SK-N-SH treated with all-trans-retinoic acid at 6 μM for 48 hours (cell line): Measurements from ENCODE around the gene SGO1.

Source experiments
- ATAC-seq: fragments of 200-7000 bp; cut with Tn5 transposase; 3 replicates; pipeline ENCODE4 v1.9.1; 2020; ENCODE audit warnings: mild to moderate bottlenecking, moderate library complexity
- ARNTL ChIP-seq: fragments of 450-650 bp; formaldehyde crosslinking; IDR thresholded peaks from 2 replicates; pipeline ENCODE4 v1.5.0; 2020; ENCODE audit warnings: low read depth, mild to moderate bottlenecking, moderate library complexity, borderline replicate concordance
- CREB5 ChIP-seq: fragments of 250-450 bp; sonication (Bioruptor Pico); IDR thresholded peaks from 2 replicates; pipeline ENCODE4 v1.5.1; 2020; ENCODE audit warnings: low read depth, mild to moderate bottlenecking, moderate library complexity
- CSRNP3 ChIP-seq: fragments of 250-450 bp; sonication (Bioruptor Pico); IDR thresholded peaks from 2 replicates; pipeline ENCODE4 v1.5.1; 2021; ENCODE audit warnings: mild to moderate bottlenecking, moderate library complexity
- ESRRG ChIP-seq: fragments of 250-450 bp; sonication (Bioruptor Pico); IDR thresholded peaks from 2 replicates; pipeline ENCODE4 v1.6.1; 2021; ENCODE audit warnings: mild to moderate bottlenecking
- GLIS3 ChIP-seq: fragments of 250-450 bp; sonication (Bioruptor Pico); IDR thresholded peaks from 2 replicates; pipeline ENCODE4 v1.5.0; 2020; ENCODE audit warnings: mild to moderate bottlenecking, moderate library complexity
- ISL1 ChIP-seq: fragments of 250-450 bp; sonication (Bioruptor Pico); IDR thresholded peaks from 2 replicates; pipeline ENCODE4 v2.1.2; 2022; ENCODE audit warnings: mild to moderate bottlenecking, moderate library complexity
- PATZ1 ChIP-seq: fragments of 250-450 bp; sonication (Bioruptor Pico); IDR thresholded peaks from 2 replicates; pipeline ENCODE4 v1.8.0; 2020; ENCODE audit warnings: mild to moderate bottlenecking, moderate library complexity, borderline replicate concordance
- POU6F1 ChIP-seq: fragments of 250-450 bp; sonication (Bioruptor Pico); IDR thresholded peaks from 2 replicates; pipeline ENCODE4 v1.8.0; 2021; ENCODE audit warnings: low read depth, mild to moderate bottlenecking, moderate library complexity, borderline replicate concordance
- RARB ChIP-seq: fragments of 250-450 bp; sonication (Bioruptor Pico); IDR thresholded peaks from 2 replicates; pipeline ENCODE4 v1.8.0; 2021; ENCODE audit warnings: mild to moderate bottlenecking, moderate library complexity
- TCF4 ChIP-seq: fragments of 250-450 bp; sonication (Bioruptor Pico); IDR thresholded peaks from 2 replicates; pipeline ENCODE4 v1.8.0; 2021; ENCODE audit warnings: mild to moderate bottlenecking, moderate library complexity, borderline replicate concordance
- TOX ChIP-seq: fragments of 250-450 bp; sonication (Bioruptor Pico); IDR thresholded peaks from 2 replicates; pipeline ENCODE4 v1.8.0; 2021; ENCODE audit warnings: mild to moderate bottlenecking, moderate library complexity, borderline replicate concordance
- TSHZ2 ChIP-seq: fragments of 250-450 bp; sonication (Bioruptor Pico); IDR thresholded peaks from 2 replicates; pipeline ENCODE4 v1.5.0; 2020; ENCODE audit warnings: mild to moderate bottlenecking, moderate library complexity
- ZC3H10 ChIP-seq: fragments of 250-450 bp; sonication (Bioruptor Pico); IDR thresholded peaks from 2 replicates; pipeline ENCODE4 v1.5.1; 2021; ENCODE audit warnings: mild to moderate bottlenecking, moderate library complexity
- ZFP3 ChIP-seq: fragments of 250-450 bp; sonication (Bioruptor Pico); IDR thresholded peaks from 2 replicates; pipeline ENCODE4 v1.5.0; 2020; ENCODE audit warnings: mild to moderate bottlenecking, moderate library complexity
- ZNF565 ChIP-seq: fragments of 450-650 bp; formaldehyde crosslinking; conservative IDR thresholded peaks from 2 replicates; pipeline ENCODE4 v1.5.0; 2020; ENCODE audit warnings: low read depth, mild to moderate bottlenecking, moderate library complexity
- ZNF70 ChIP-seq: fragments of 450-650 bp; formaldehyde crosslinking; IDR thresholded peaks from 2 replicates; pipeline ENCODE4 v1.5.0; 2020; ENCODE audit warnings: mild to moderate bottlenecking, moderate library complexity
- ZNF8 ChIP-seq: fragments of 450-650 bp; formaldehyde crosslinking; IDR thresholded peaks from 2 replicates; pipeline ENCODE4 v1.5.0; 2020; ENCODE audit warnings: mild to moderate bottlenecking, moderate library complexity

SGO1 gene

GRCh38 chr3:20173844-20174410 is 12.1 kb downstream of the SGO1 start:
- ATAC-seq = no peak
- no peak for TF ChIP-seq TSHZ2

- TF ChIP-seq ESRRG (CRISPR knock-in tag) (no peak), ISL1 (CRISPR knock-in tag) (no peak), GLIS3 (CRISPR knock-in tag) (no peak), ZFP3 (CRISPR knock-in tag) (no peak), ARNTL (no peak), ZNF565 (CRISPR knock-in tag) (no peak), POU6F1 (CRISPR knock-in tag) (no peak), ZNF8 (CRISPR knock-in tag) (no peak), ZC3H10 (CRISPR knock-in tag) (no peak), CREB5 (no peak), RARB (CRISPR knock-in tag) (no peak), TCF4 (no peak), TOX (no peak), TSHZ2 (no peak)
- TF ChIP-seq, all 23 proteins: peak for 0
- ATAC-seq = no peak
These were observed 24.3 kb downstream of the SGO1 start for GRCh38 chr3:20161714-20162113.

- no peak for ATAC-seq
- TF ChIP-seq POU6F1 (CRISPR knock-in tag) (no peak), CSRNP3 (CRISPR knock-in tag) (no peak), ZNF70 (no peak), ESRRG (CRISPR knock-in tag) (no peak), TSHZ2 (no peak), ZNF565 (CRISPR knock-in tag) (no peak), ZC3H10 (CRISPR knock-in tag) (no peak), PATZ1 (CRISPR knock-in tag) (no peak), ISL1 (CRISPR knock-in tag) (no peak), CREB5 (no peak), TOX (no peak), ZNF8 (CRISPR knock-in tag) (no peak)
These were observed 25.8 kb downstream of the SGO1 start for GRCh38 chr3:20160230-20160629.
